GM19468 (cell line): ENCODE data around the gene ARSJ.

Source experiments
- ATAC-seq: cut with Tn5 transposase; IDR thresholded peaks from one replicate; pipeline ENCODE4 v1.9.1; 2021; ENCODE audit warnings: mild to moderate bottlenecking, moderate library complexity, moderate number of reproducible peaks; ENCODE audit not compliant: unreplicated experiment; ENCODE audit errors: extremely low read depth

The ARSJ gene

DNA sequence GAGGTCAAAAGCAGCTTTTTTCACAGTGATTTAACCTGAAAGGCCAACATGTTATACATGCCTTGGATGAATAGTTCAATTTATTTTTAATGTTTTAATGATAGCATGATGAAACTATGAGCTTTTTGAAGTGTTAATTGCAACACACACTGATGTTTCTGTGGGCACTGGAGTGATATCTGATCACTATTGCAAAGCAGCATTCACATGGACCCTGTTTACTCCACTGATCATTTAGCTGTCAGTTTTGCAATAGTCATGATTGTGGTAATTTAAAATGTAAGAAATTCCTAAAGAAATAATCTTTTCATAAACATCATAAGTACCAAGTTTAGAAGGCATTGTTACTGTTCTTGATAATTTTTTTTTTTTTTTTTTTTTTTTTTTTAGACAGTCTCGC is 74.1 kb downstream of the ARSJ start:
- no peak for ATAC-seq

DNA sequence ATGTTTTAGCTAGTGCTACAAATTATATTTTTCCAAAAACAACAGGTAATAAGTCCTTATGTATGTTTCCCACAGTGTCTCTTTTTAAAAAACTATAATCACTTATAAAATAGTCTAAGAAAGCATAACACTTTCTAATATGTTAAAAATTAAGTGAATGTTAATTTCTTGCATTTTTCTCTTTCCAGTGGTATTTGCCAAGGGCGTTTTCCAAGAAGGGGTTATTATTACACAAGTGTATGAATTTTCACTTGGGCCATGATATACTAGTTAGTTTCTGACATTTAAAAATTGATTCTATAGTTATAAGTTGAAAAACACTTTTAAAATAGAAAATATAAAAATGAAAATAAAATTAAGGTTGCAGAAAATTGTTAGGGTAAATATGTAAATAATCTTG is 74.6 kb downstream of the ARSJ start:
- ATAC-seq, result no peak

DNA sequence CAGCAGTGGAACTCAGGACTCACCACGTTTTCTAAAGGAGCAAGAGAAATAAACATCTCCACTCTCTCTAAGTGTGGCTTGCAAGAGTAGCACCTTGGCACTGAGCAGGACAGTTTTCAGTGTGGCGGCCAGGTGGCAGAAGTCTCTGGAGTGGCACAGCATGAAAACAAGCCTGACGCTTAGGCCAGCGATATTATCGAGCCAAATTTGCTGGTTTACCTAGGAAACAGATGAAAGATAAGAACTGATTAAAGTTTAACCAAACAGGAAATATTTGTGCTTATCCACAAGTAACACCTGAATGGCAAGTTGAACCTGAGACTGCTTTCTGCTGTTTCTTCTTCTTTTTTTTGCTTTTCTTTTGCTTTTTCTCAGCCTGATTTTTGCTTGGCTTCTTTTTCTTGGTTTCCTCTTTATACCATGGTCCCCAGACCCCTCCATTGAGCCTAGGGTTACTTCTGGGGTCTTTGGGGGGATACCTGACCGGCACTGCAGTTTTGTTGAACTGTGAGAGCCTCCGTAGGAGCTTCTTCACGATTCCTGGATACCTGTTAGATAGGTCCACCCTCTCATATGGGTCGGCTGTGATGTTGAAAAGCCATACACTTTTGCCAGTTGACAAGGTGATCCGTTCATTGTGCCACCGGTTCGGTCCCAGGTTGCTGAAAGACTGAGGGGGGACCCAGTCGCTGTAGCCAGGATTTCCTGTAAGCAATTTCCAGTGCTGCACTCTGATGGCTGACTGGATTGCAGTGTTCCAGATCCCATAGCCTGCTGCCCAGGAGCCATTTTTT is 77.3 kb downstream of the ARSJ start:
- ATAC-seq, result no peak

- peak; percentile 83 for ATAC-seq
Observed at GRCh38 chr4:113899271-113900070, 80.0 kb downstream of the ARSJ start.

- no peak for ATAC-seq
Observed at GRCh38 chr4:113893546-113893945, 85.9 kb downstream of the ARSJ start.

- ATAC-seq, result no peak
Observed at GRCh38 chr4:113888006-113888405, 91.4 kb downstream of the ARSJ start.

- ATAC-seq, result no peak
Observed at GRCh38 chr4:113885291-113885690, 94.2 kb downstream of the ARSJ start.

DNA sequence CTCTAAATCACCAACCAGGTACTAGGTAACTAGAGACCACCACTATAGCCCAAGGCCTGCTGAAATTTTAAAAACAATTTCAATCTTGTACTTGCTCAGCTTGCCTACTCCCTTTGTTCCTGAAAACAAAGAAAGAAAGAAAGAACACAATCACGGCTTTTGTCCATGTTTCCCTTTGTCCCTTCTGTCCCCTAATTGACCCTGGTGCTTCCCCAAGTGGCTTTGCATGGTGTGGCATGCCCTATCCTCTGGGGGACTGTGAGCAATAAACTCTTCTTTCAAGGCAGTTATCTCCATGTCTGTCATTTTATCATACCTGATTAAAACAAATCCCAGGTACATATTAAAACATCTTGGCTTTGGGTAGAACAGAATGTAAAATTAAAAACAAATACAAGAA is 94.8 kb downstream of the ARSJ start:
- ATAC-seq, result no peak

GRCh38 chr4:113882668-113883067 is 96.8 kb downstream of the ARSJ start:
- no peak for ATAC-seq

DNA sequence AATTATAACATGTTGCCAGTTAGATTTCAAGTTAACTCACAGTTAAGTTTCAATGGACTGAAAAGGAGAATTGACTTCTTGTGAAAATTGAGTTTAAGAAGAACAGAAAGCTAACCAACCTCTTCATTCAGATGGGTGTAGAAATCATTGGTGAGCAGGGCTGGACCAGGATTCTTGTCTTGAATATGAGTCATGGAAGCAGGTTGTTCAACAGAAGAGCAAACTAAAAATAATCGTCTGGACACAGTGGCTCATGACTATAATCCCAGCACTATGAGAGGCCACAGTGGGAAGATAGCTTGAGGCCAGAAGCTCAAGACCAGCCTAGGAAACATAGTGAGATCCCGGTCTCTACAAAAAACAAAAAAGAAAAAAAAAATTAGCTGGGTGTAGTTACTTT is 98.2 kb downstream of the ARSJ start:
- ATAC-seq, result no peak

- no peak for ATAC-seq
Observed at GRCh38 chr4:113880240-113881028, 99.0 kb downstream of the ARSJ start.

GRCh38 chr4:113878668-113879067 is 100.8 kb downstream of the ARSJ start:
- no peak for ATAC-seq

- no peak for ATAC-seq
Observed at GRCh38 chr4:113874480-113874879, 105.0 kb downstream of the ARSJ start.

DNA sequence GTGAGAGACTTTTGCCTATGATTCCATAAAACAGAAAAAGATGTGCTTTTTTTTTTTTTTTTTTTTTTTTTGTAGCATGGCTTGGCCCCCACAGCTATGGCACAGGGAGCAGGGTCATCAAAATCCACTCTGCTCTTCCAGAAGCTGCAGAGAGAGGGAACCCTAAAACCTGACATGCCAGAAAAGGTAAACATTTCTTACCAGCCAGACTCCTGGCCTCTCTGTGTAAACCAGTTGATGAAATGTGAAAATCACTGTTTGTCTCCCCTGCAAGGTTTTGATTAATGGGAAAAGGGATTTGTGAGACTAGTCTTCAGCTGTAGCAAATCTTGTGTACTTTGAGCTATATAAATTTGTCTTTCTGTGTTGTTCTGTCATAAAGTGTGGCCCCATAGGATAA is 105.9 kb downstream of the ARSJ start:
- ATAC-seq, result no peak

DNA sequence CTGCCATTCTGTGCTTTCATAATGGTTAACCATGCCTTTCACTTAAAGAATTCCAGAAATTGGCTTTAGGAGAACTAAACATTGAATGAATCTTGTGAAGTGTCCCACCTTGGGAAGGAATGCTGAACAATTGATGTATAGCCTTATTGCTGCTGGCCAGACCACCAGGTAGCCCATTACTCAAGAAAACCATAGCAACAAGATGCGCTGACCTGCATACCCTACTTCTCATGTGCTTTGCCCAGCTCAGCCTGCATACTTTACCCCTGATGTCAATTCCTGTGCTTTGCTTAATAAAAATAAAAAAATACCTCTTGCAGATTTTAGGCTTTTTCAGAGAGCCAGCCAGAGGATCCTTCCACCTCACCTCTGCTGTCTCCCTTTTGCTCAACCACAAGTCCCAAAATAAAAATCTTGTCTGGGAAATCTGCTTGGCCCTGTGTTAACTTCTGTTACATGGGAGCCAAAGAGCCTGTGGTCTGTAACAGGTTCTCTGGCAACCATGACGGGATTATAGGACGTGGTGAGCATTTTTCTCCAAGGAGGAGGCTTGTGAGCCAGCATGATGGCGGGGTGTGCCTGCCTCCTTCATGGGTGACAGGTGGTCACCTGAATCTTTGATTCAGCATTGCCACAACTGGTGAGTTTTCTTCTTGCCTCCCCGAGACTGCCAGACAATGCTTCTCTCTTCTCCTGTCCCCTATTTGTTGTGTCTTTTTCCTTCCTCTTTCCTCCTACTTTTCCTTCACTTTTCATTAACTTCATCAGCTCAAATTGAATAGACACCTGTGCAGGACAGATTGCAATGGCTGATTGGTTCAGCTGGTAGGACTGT is 106.8 kb downstream of the ARSJ start:
- no peak for ATAC-seq

DNA sequence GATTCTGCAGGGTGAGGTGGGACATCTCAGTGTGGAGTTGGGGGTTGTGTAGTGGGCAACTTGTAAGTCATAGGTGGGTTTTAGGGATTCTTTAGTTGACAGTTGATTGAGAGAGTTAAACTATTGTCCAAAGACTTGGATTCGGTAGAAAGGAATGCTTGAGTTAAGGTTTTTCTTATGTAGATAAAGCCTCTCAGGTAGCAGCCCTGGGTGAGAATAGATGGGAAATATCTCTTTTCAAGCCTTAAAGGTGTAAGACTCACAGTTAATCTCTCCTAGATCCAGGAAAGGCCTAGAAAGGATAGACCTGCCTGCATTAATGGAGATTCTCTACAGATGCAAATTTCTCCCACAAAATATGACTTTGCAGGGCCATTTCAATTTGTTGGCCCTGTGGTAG is 108.4 kb downstream of the ARSJ start:
- ATAC-seq, result no peak

- ATAC-seq, result peak; percentile 60
Observed at GRCh38 chr4:113869743-113870375, 109.6 kb downstream of the ARSJ start.

GRCh38 chr4:113866611-113867010 is 112.8 kb downstream of the ARSJ start:
- ATAC-seq, result no peak

GRCh38 chr4:113858924-113859323 is 120.5 kb downstream of the ARSJ start:
- no peak for ATAC-seq
